Right lobe of liver (tissue), 6 donors: Measurements from ENCODE around the gene CUX1. TPM values are rescaled to one million over a fixed set of nuclear protein-coding genes. Genes with fewer than 3 reads are reported as not detected.

Experiments
- ATAC-seq, 4 donors: fragments of 200-7000 bp; cut with Tn5 transposase; one replicate each; pipeline ENCODE4 v1.9.1; 2020; ENCODE audit warnings: mild to moderate bottlenecking in 4 of 4, moderate library complexity in 4 of 4
- DNase-seq, 3 donors: peaks; one replicate each; pipeline ENCODE4 v3.0.0-alpha.2; 2020
- H3K27ac ChIP-seq, 3 donors: fragments of 200-600 bp; one replicate each; pipeline ENCODE4 v1.8.0; 2022
- H3K27me3 ChIP-seq, 2 donors: fragments of 200-600 bp; one replicate each; pipeline ENCODE4 v1.8.0; 2022
- H3K36me3 ChIP-seq, 4 donors: fragments of 200-600 bp; sonication (generic) in 1 of 4; one replicate each; pipeline versions ENCODE4 v1.5.1 to v1.8.0; 2017 to 2022; ENCODE audit warnings: control low read depth in 1 of 4
- H3K4me1 ChIP-seq, 4 donors: fragments of 200-600 bp; sonication (generic) in 1 of 4; one replicate each; pipeline versions ENCODE4 v1.5.1 to v1.8.0; 2017 to 2022; ENCODE audit warnings: control low read depth in 1 of 4
- H3K4me3 ChIP-seq, 3 donors: fragments of 200-600 bp; one replicate each; pipeline ENCODE4 v1.8.0; 2022
- H3K9me3 ChIP-seq, 4 donors: fragments of 200-600 bp; sonication (generic) in 1 of 4; one replicate each; pipeline versions ENCODE4 v1.5.1 to v1.8.0; 2017 to 2022; ENCODE audit warnings: control low read depth in 1 of 4
- CTCF ChIP-seq, 4 donors: fragments of 200-600 bp in 3 of 4; fragments of 450-650 bp in 1 of 4; IDR thresholded peaks; one replicate each; pipeline versions ENCODE4 v1.5.1 to v1.8.0; 2016 to 2022; ENCODE audit warnings: antibody characterized with exemption in 4 of 4, mild to moderate bottlenecking in 2 of 4
- POLR2A ChIP-seq: fragments of 450-650 bp; IDR thresholded peaks from one replicate; pipeline ENCODE4 v1.6.1; 2017; ENCODE audit warnings: antibody characterized with exemption, mild to moderate bottlenecking
- WGBS: methylation state at CpG from one replicate; pipeline ENCODE4 v1.1.6; 2018; ENCODE audit warnings: low coverage, low lambda C conversion rate; ENCODE audit not compliant: insufficient coverage; ENCODE audit errors: missing lambda C conversion rate; 5-methylcytosine and 5-hydroxymethylcytosine counted together
- intact Hi-C, 2 donors: fragments of 100-400 bp; cut with DNase I; formaldehyde crosslinking; loops; one replicate each; pipeline versions ENCODE4 v1.11.2 to v1.14.1; 2022
- total RNA-seq, 6 experiments: library from RNA; depleted of rRNA in 2 of 6; stranded (reverse); fragments of >200 nt in 2 of 6; fragmentation: NEBNext Ultra II Directional in 3 of 6; extraction: Animal tissue kit (Norgen Biotek cat#: 25700) in 3 of 6; gene quantifications; one replicate each; pipeline versions ENCODE4 v1.1.0 to v1.2.4, GENCODE V29; 2016 to 2023
- donor health status: DM: no; HTN: yes; CAD: no.
- donor health status: DM: no; HTN: no; CAD: no.
- donor health status: DM: no; HTN: no; CAD: no.
- donor health status: DM: no; HTN: yes; CAD: no.
- donor health status: DM: no; HTN: yes; CAD: no.

The CUX1 gene
- total RNA-seq, 6 experiments from 2014 or later, result 34.3 to 53.1 (median 40.6) TPM

GRCh38 chr7:102272917-102273748 lies 455.7 kb downstream of the CUX1 start:
- Histone ChIP-seq H3K4me3 (no peak overlapping the region), H3K27ac (no peak overlapping the region), H3K36me3 (no peaks in the 10 kb centered on the region), H3K9me3 (no peaks in the 10 kb centered on the region), H3K4me1 (no peaks in the 10 kb centered on the region), H3K27me3 (no peaks in the 10 kb centered on the region)
- 40% methylated on average over 1 of the region's 16 CpGs for WGBS
- DNase-seq (no peak), ATAC-seq (no peak)
- intact Hi-C loops, result loop anchor here in 1 of 2 donors (5.0 kb wide), 1 partner anchor 731 kb away; no protein-coding TSS in a partner anchor
- TF ChIP-seq POLR2A (no peak), CTCF (IDR thresholded peaks at IDR 0.05) (no peak)

- DNase-seq (no peak), ATAC-seq (no peak)
- Histone ChIP-seq H3K4me3 (no peak overlapping the region), H3K27ac (no peak overlapping the region), H3K27me3 (no peaks in the 10 kb centered on the region), H3K4me1 (no peaks in the 10 kb centered on the region), H3K9me3 (no peaks in the 10 kb centered on the region), H3K36me3 (no peaks in the 10 kb centered on the region)
- intact Hi-C loops, result loop anchor here in 1 of 2 donors (5.0 kb wide), 1 partner anchor 732 kb away; no protein-coding TSS in a partner anchor
- WGBS, result 0% methylated on average over 1 of the region's 23 CpGs
- TF ChIP-seq CTCF (IDR thresholded peaks at IDR 0.05), result no peak
- TF ChIP-seq POLR2A, result no peak
Measured at GRCh38 chr7:102273749-102274712, 456.6 kb downstream of the CUX1 start.

GRCh38 chr7:102275123-102275703 lies 457.8 kb downstream of the CUX1 start:
- DNase-seq (no peak), ATAC-seq (no peak)
- TF ChIP-seq POLR2A (no peak), CTCF (IDR thresholded peaks at IDR 0.05) (no peak)
- intact Hi-C loops, result no loop called here
- WGBS, result no CpG with 5 or more reads among the region's 10 CpGs
- Histone ChIP-seq H3K4me1 (no peaks in the 10 kb centered on the region), H3K9me3 (no peaks in the 10 kb centered on the region), H3K4me3 (no peak overlapping the region), H3K36me3 (no peaks in the 10 kb centered on the region), H3K27me3 (no peaks in the 10 kb centered on the region), H3K27ac (no peak overlapping the region)

- Histone ChIP-seq H3K36me3 (no peaks in the 10 kb centered on the region), H3K27ac (no peak overlapping the region), H3K27me3 (no peaks in the 10 kb centered on the region), H3K4me1 (no peaks in the 10 kb centered on the region), H3K4me3 (no peak overlapping the region), H3K9me3 (no peaks in the 10 kb centered on the region)
- WGBS, result 96% methylated on average over 5 of the region's 10 CpGs
- TF ChIP-seq POLR2A (no peak), CTCF (IDR thresholded peaks at IDR 0.05) (no peak)
- intact Hi-C loops, result no loop called here
- ATAC-seq, result no peak
- no peak for DNase-seq
Measured at GRCh38 chr7:102277901-102278300, 460.5 kb downstream of the CUX1 start.
